ENCODE measurements around the gene ACOXL.

Gene ACOXL

DNA sequence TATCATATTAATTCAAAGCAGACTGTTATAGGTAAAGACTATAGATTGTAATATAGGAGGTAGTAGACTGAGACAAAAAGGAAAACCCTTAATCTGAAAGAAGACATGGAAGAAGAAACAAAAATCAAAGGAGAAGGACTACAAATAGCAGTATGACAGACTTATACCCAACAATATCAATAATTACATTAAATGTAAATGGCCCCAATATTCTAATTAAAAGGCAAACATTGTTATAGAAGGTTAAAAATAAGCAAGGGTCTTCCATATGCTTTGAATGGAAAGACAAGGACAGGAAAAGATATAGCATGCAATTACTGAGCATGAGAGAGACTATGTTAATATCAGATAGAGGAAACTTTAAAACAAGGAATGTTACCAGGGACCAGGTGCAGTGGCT is 278.8 kb downstream of the ACOXL start:
- DNase-seq (ENCODE audit: low read depth) = no peak

- no peak for DNase-seq (ENCODE audit: low read depth)
Measured at GRCh38 chr2:111015283-111015995, 283.1 kb downstream of the ACOXL start.

DNA sequence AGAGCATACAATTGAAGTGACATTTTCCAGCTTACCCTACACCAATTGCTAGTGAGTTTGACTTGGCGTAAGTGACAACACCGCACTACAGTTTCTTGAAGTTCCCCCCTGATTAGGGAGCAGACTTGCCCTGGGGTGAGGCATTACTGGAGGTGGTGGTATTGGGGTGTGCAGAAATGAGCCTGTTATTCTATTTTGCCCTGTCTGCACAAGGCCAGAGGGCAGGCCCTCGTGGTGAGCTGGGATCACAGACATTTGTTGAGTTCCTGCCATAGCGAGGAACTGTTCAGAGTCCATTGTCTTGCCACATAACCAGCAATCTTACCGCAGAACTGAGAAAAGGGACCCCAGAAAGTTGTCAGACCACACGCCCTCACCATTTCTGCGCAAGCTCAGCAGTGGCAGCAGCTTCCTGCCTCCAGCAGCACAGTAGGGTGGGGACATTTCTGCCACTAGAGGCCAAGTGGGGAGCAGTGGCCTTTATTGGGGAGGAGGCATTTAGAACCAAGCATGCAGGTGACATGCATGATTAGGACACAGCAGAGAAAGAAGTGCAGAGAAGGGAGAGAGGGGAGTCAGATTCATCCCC is 284.8 kb downstream of the ACOXL start:
- DNase-seq (ENCODE audit: low read depth) = no peak

DNA sequence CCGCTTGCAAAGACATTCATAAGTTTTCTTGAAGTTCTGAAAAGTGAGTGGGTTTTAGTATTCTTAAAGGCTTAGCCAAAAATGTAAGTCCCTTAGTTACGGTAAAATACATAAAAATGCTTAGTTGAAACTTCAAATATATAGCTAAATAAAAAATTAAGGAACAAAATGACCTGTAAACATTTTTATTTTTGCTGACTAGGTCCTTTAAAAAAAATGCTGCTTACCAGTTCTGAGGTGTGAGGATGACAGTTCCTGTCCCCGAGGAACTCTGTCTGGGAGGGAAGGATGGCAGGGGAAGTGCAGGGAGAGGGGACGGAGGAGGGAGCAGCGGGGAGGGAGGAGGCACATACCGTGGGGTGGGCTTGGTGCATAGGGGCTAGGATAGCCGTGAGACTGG is 285.5 kb downstream of the ACOXL start:
- DNase-seq (ENCODE audit: low read depth) = no peak

GRCh38 chr2:111019381-111019780 is 287.0 kb downstream of the ACOXL start:
- DNase-seq (ENCODE audit: low read depth) = no peak

DNA sequence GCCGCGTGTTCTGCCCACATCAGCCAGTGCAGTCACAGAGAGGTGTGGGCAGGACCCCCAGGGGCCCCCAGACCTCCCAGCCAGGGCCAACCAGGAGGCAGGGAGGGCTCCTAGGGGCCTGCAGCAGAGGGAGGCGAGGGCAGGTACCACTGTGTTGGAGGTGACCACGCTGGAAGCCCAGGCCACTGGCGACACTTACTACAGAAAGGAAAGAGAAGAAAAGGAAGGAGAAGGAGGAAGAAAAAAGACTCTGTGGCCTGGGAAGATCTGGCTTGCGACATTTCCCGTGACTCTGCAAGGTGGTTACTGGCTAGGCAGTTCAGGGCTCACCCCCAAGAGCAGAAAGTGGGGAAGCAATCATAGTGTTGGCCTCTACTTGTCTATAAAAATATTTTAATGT is 290.3 kb downstream of the ACOXL start:
- no peak for DNase-seq (ENCODE audit: low read depth)

DNA sequence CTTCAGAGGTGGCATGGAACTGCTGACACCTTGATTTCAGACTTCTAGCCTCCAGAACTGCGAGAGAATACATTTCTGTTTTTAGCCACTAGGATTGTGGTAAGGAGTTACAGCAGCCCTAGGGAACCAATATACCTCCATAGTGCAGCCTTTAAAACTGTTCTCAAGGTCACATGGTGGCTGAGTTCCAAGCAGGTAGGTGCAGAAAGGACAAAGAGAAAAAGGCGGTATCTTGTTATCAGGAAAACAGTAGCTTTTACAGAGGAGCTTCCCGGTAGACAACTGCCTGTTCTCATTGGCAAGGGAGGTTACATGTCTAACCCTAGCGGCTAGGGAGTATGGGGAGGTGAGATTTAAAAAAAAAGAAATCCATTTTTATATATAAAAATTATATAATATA is 292.1 kb downstream of the ACOXL start:
- DNase-seq (ENCODE audit: low read depth) = no peak

DNA sequence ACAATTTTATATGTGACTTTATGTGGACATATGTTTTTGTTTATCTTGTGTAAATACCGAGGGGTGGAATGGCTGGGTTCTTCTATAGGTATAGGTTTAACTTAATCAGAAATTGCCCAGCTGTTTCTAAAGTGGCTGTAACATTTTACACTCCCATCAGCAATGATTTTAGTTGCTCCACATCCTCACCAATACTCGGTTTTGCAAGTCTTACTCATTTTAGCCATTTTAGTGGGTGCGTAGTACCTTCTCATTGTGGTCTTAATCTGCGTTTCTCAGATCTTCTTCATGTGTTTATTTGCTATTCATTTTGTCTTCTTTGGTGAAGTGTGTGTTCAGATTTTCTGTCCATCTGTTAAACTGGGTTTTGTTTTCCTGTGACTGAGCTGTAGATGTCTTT is 292.9 kb downstream of the ACOXL start:
- no peak for DNase-seq (ENCODE audit: low read depth)

DNA sequence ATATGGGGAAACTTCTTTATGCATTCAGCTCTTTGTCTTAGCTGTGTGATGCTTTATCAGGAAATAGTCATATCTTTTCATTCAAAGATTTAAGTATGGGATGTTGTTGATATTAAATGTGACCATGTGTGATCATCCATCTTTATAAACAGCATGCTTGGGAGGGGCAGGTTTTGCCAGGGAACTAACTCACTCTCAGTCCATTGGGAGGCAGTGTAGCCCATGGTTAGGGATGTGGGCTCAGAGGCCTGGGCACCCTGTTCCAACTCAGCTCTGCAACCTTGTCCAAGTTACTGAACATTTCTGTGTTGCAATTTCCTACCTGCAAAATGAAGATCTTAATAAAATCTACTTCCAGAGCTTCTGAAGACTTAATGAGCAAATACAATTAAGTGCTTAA is 296.3 kb downstream of the ACOXL start:
- no peak for DNase-seq (ENCODE audit: low read depth)

- DNase-seq (ENCODE audit: low read depth) = no peak
Measured at GRCh38 chr2:111029181-111029927, 297.0 kb downstream of the ACOXL start.

DNA sequence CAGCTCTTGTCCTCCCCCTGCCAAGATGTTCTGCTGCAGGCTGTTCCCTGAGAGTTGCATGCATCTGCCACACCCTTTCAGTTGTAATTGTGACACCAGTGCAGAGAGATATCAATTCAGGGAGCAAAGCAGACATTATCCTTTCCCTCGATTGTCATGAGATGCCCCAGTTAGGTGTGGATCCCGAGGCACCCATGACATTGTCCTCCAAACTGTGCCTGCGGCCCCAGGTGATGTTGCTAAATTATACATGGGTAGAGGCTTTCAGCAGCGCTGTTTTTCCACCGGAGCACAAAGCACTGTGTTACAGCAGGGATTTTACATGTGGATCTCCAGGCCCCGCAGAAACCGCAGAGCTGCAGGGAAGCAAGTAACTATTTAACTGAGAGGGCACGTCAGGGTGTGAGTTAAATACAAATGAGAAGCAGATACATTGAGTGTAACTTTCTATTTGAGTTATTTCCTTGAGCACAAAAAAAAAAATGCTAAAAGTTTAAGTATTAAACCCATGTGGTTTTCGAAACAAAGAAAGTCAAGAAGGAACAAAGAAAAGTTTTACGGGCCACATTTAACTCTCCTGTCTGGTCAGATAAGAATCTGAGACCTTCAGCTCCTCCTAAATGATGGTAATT is 298.0 kb downstream of the ACOXL start:
- no peak for DNase-seq (ENCODE audit: low read depth)

DNA sequence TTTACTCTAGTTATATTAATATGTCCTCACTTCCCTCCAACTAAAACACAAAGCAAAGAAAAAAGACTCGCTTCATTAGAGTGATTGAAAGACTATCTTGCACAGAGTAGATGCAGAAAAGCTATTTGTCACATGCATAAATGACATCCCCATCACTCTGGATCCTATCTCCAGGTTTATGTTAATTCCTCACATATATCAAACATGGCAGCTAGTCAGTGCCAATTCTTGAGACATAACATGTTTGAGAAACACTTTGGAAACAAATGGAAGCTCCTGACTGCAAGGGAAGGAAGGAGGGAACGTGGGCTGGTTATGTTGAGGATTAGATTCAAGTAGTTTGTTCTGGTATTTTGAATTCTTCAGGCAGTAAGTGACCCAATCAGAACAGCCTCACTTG is 298.6 kb downstream of the ACOXL start:
- no peak for DNase-seq (ENCODE audit: low read depth)

DNA sequence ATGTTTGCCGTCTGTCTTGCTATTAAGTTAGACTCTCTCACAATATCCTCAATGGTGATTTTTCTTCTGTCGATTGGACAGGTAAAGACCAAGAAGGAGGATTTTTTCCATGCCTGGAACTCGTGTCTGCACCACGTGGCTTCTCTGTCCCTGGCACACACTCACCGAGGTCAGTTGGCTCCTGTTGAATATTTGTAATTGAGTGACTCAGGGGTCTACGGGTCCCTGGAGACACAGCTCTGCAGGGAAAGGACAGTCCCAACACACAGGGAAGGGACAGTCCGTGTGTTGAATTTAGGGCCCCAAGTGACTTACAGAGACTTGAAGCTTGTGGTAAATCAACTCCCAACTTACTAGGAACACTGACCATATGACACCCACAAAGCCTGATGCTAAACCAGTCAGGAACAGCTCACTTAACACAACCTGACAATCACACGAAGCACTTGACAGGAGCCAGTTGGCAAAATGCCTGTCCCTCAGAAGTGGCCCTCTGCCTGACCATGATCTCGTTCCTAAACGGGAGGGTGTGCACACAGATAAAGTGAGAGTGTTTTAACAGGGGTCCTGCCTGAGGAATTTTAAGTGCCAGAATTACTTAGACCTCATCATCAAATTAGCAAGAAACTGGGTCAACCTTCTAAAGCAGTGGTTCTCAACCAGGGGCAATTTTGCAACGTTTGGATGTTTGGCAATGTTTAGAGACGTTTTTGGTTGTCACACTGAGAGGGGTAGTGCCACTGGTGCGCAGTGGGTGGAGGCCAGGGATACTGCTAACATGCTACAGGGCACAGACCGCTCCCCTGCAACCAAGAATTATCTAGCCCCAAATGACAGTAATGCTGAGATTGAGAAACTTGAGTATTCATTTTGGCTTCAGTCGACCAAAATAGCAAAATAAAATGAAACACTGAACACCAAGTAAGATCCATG is 299.4 kb downstream of the ACOXL start:
- no peak for DNase-seq (ENCODE audit: low read depth)

GRCh38 chr2:111032721-111033429 is 300.5 kb downstream of the ACOXL start:
- no peak for DNase-seq (ENCODE audit: low read depth)

DNA sequence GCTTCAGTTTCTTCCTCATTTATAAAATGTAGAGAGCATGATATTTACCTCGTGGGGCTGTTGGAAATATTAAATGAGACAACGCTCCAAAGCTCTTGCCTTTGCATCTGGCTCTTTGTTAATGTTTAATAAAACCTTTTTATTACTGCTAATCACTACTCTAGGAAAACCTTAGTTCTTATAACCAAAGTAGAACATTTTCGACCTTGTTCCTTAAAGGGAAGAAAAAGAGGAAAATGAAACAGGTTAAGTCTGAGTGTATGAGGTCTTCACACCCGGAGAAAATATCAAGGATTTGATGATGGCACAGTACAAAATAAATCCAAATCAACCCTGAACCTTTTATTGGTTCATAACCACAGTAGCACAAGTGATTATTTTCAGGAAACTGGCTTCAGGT is 301.8 kb downstream of the ACOXL start:
- no peak for DNase-seq (ENCODE audit: low read depth)

DNA sequence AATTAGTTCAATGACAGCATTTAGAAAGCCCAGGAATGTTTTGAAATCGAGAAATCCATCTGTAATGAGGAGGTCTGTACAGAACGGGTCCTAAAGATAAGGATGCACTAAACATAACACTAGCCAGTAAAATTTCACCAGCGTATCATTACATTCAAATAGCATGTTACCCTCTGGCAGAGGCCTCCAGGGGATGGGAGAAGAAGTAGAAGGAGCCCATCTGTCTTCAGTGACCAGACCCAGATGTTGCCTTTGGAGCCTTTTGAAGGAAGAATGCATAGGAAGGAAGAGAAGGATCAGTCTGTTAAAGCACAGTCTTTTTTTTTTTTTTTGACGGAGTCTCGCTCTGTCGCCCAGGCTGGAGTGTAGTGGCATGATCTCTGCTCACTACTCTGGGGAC is 302.2 kb downstream of the ACOXL start:
- no peak for DNase-seq (ENCODE audit: low read depth)

- DNase-seq (ENCODE audit: low read depth) = no peak
Measured at GRCh38 chr2:111035830-111036441, 303.6 kb downstream of the ACOXL start.

DNA sequence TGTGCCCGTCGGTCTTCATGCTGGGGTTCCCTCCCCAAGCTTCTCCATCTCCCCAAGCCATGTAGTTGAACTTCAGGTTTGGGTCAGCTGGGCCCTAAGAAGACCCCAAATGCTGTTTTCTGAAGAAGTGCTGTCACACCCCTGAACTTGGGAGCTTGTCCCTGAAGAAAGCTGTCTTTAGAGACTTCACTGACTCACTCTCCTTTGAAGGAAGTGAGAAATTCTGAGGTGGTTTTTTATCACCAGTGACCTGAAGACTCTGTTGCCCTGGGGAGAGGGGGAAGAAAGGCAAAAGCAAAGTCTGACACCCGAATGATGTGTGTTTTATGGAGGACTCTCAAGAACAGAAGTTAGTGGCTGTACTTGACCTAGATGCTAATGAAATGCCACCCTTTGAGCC is 304.8 kb downstream of the ACOXL start:
- DNase-seq (ENCODE audit: low read depth) = no peak

DNA sequence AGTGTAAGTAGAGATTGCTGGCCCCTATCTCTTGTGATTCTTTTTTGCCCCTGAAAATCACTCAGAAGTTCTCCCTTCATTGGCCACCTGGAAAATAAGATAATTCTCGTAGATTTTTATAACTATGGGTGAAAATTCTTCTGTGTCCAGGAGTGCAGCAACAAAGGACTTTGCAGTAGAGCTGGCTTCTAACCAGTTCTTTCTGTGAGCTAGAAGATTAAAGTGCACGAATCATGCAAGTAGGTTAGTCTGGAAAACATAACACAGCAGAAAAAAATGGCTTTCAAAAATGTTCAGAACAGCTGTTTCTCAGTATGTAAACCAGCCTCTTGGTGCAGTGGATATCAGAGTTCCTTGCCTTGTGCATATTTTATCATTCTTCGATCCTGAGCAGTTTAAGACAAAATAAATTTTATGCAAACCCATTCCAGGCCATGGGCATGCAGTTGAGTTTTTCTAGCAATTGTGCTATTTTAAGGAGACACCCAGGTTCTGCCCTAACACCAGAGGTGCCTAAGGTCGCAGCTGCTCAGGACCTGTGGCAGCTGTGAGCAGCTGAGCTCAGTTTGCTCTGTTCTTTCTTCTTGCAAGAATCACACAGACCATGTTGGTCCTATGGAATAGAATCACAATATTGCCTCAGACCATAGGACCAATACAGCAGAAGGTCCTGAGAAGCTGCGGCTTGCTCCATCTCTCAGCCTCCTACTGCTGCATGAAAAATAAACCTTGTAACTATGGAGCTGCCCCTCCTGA is 307.4 kb downstream of the ACOXL start:
- DNase-seq (ENCODE audit: low read depth) = no peak

Measured in activated T-helper 1 cell treated with Interleukin-2 at 50 U/mL for 16 hours (primary cell).